ENCODE measurements around the gene IGSF23. TPM values are rescaled to one million over a fixed set of nuclear protein-coding genes. Genes with fewer than 3 reads are reported as not detected.

The IGSF23 gene
- total and polyA plus RNA-seq, 2 of the 4 experiments (the other 2 are of a cell fraction), result 0.27 TPM; not detected in 1

- H2AK5ac ChIP-seq (ENCODE audit: low read depth, low read length), result peak overlapping the region; percentile 4; the same call in 1 of the 2 replicates
- peaks cover 5% of the 10 kb centered on the region; the same call in 1 of the 2 replicates for H3K9me1 ChIP-seq (ENCODE audit: insufficient read depth, low read length)
- no peak overlapping the region for H3K18ac ChIP-seq (ENCODE audit: low read depth, low read length)
- no TSS peak for BruUV-seq (replicated peaks)
- peaks cover 3% of the 10 kb centered on the region for H3K4me1 ChIP-seq (ENCODE audit: control insufficient read depth, insufficient read depth, low read length)
- peaks cover 2% of the 10 kb centered on the region; the same call in 1 of the 2 replicates for H3K9me3 ChIP-seq (ENCODE audit: control insufficient read depth, insufficient read depth, low read length)
- no peak overlapping the region for H3K4me3 ChIP-seq (ENCODE audit: insufficient read depth, low read depth, low read length)
- no peak overlapping the region for H3K9ac ChIP-seq (ENCODE audit: low read depth, low read length)
- 100% methylated on average over 2 of the region's 2 CpGs; no CpG with 5 or more reads in 1 of the 2 experiments for WGBS, 2 experiments (ENCODE audit: extremely low coverage in 2 of 2, insufficient read length in 1 of 2)
- TF ChIP-seq RAD21 (IDR thresholded peaks at IDR 0.05; ENCODE audit: low read length) (no peak), MAZ (IDR thresholded peaks at IDR 0.05; ENCODE audit: borderline replicate concordance, low read depth, low read length) (no peak), SMC3 (IDR thresholded peaks at IDR 0.05; ENCODE audit: low read depth, low read length) (no peak), RCOR1 (IDR thresholded peaks at IDR 0.05; ENCODE audit: insufficient replicate concordance, low read length) (no peak), FOS (IDR thresholded peaks at IDR 0.05; ENCODE audit: low read depth, low read length) (no peak), BHLHE40 (IDR thresholded peaks at IDR 0.05; ENCODE audit: low read depth, low read length) (no peak), ELK1 (IDR thresholded peaks at IDR 0.05; ENCODE audit: borderline replicate concordance, low read depth, low read length) (no peak), POLR2A (IDR thresholded peaks at IDR 0.05; ENCODE audit: low read depth, low read length) (no peak), CEBPB (IDR thresholded peaks at IDR 0.05; ENCODE audit: low read depth, low read length) (no peak), MAFK (IDR thresholded peaks at IDR 0.05; ENCODE audit: low read depth, low read length) (no peak), RFX5 (IDR thresholded peaks at IDR 0.05; ENCODE audit: low read depth, low read length) (no peak), NFE2L2 (IDR thresholded peaks at IDR 0.05; ENCODE audit: low read depth, low read length) (no peak), MXI1 (IDR thresholded peaks at IDR 0.05; ENCODE audit: borderline replicate concordance, low read depth, low read length) (no peak), CHD1 (IDR thresholded peaks at IDR 0.05; ENCODE audit: low read depth, low read length) (no peak), CTCF (conservative IDR thresholded peaks at IDR 0.05; ENCODE audit: low read depth, low read length) (no peak), USF2 (IDR thresholded peaks at IDR 0.05; ENCODE audit: low read depth, low read length) (no peak)
- intact Hi-C loops (cut with micrococcal nuclease), result no loop called here
- no peak overlapping the region for H2AK9ac ChIP-seq (replicated peaks; ENCODE audit: low read depth, low read length, poor library complexity)
- no peaks in the 10 kb centered on the region for H3K27me3 ChIP-seq (ENCODE audit: control insufficient read depth, insufficient read depth, low read length)
- H3K27ac ChIP-seq (ENCODE audit: insufficient read depth, low read length), result no peak overlapping the region
- H3K14ac ChIP-seq (replicated peaks; ENCODE audit: low read depth, low read length), result no peak overlapping the region
- no peak overlapping the region for H4K8ac ChIP-seq (ENCODE audit: low read depth in 2 of 2, low read length in 2 of 2)
- H2BK5ac ChIP-seq (ENCODE audit: low read depth, low read length, poor library complexity, severe bottlenecking), result no peak overlapping the region
- ChIA-PET CTCF (no interaction called here), POLR2A (ENCODE audit: unreplicated experiment) (no interaction called here)
- peak overlapping the region; percentile 2; the same call in 1 of the 2 replicates for H2BK120ac ChIP-seq (ENCODE audit: low read depth, low read length)
- no peaks in the 10 kb centered on the region for H3K36me3 ChIP-seq (ENCODE audit: control insufficient read depth, insufficient read depth, low read length)
- no peak overlapping the region for H2AFZ ChIP-seq (replicated peaks; ENCODE audit: low read length, poor library complexity)
- DNase-seq (no peak), ATAC-seq (ENCODE audit: low read depth) (no peak)
- H2BK15ac ChIP-seq (ENCODE audit: low read depth, low read length), result peak overlapping the region; percentile 3; the same call in 1 of the 3 replicates
- no peak overlapping the region for H4K5ac ChIP-seq (ENCODE audit: low read depth, low read length)
- in situ Hi-C loops (cut with MboI; ENCODE audit: low sequenced_read_pairs), result no loop called here
- H3K4me2 ChIP-seq (ENCODE audit: low read depth, low read length), result no peak overlapping the region
- H3K79me1 ChIP-seq (ENCODE audit: low read depth in 1 of 2, low read length in 2 of 2), result no peaks in the 10 kb centered on the region
- H3K23ac ChIP-seq (ENCODE audit: low read depth, low read length), result no peak overlapping the region
- H4K20me1 ChIP-seq (ENCODE audit: insufficient read depth, low read length), result no peaks in the 10 kb centered on the region
- H3K4ac ChIP-seq (ENCODE audit: low read depth, low read length), result 0 out of 2 replicates have a peak overlapping the region, but pooled peaks have one; percentile 7
- no peak overlapping the region for H3K56ac ChIP-seq (ENCODE audit: extremely low read depth, insufficient read depth, low read length)
- no peak overlapping the region for H4K91ac ChIP-seq (ENCODE audit: insufficient read depth, low read depth, low read length)
- H2BK20ac ChIP-seq (ENCODE audit: low read depth, low read length), result no peak overlapping the region
- dilution Hi-C loops (cut with HindIII; ENCODE audit: low sequenced_read_pairs, unreplicated experiment), result no loop called here
Observed at GRCh38 chr19:44581288-44581687, 32.1 kb upstream of the IGSF23 start.

Data from IMR-90 (cell line).